PFSK-1 (cell line): ENCODE measurements around the gene PALD1.

Experiments
- FOXP2 ChIP-seq: optimal IDR thresholded peaks from 2 replicates; pipeline ENCODE3; 2011; ENCODE audit warnings: borderline replicate concordance, control low read depth, inconsistent platforms; ENCODE audit not compliant: insufficient read depth; ENCODE audit errors: extremely low read length, extremely low read depth
- POLR2AphosphoS5 ChIP-seq: IDR thresholded peaks from 2 replicates; pipeline ENCODE4 v1.6.1; 2012; ENCODE audit warnings: low read depth, mild to moderate bottlenecking, control low read depth, low read length, moderate library complexity
- REST ChIP-seq, 2 experiments: IDR thresholded peaks; 2 replicates each; pipeline versions ENCODE4 v1.6.1 to v1.8.0; 2011 to 2012; ENCODE audit warnings: low read depth in 2 of 2, low read length in 2 of 2, control low read depth in 1 of 2, inconsistent platforms in 1 of 2, mild to moderate bottlenecking in 1 of 2, moderate library complexity in 1 of 2; ENCODE audit not compliant: insufficient read depth in 1 of 2
- SIN3A ChIP-seq: IDR thresholded peaks from 2 replicates; pipeline ENCODE4 v1.6.1; 2012; ENCODE audit warnings: mild to moderate bottlenecking, low read length, moderate library complexity, borderline replicate concordance; ENCODE audit not compliant: insufficient read depth
- TAF1 ChIP-seq: IDR thresholded peaks from 2 replicates; pipeline ENCODE4 v1.6.1; 2012; ENCODE audit warnings: low read length, control low read depth, borderline replicate concordance; ENCODE audit not compliant: insufficient read depth

Gene PALD1

GRCh38 chr10:70615211-70615610 lies 136.6 kb downstream of the PALD1 start:
- TF ChIP-seq POLR2AphosphoS5 (no peak), SIN3A (no peak), FOXP2 (no peak), REST (IDR thresholded peaks at IDR 0.05; ENCODE audit: insufficient read depth in 1 of 2, low read depth in 2 of 2, low read length in 2 of 2) (no peak), TAF1 (no peak)

- TF ChIP-seq REST (IDR thresholded peaks at IDR 0.05; ENCODE audit: insufficient read depth in 1 of 2, low read depth in 2 of 2, low read length in 2 of 2) (no peak), POLR2AphosphoS5 (no peak), FOXP2 (no peak), SIN3A (no peak), TAF1 (no peak)
These were observed 137.4 kb downstream of the PALD1 start for GRCh38 chr10:70615784-70616522.

GRCh38 chr10:70616761-70617160 lies 138.2 kb downstream of the PALD1 start:
- TF ChIP-seq TAF1 (no peak), POLR2AphosphoS5 (no peak), FOXP2 (no peak)
